Adipocyte (in vitro differentiated cells): ENCODE data around the gene E4F1.

ENCODE experiments used
- DNase-seq: peaks from one replicate; pipeline ENCODE4 v3.0.0-alpha.2; 2015; ENCODE audit warnings: low read depth
- H3K27me3 ChIP-seq: replicated peaks from 2 replicates; pipeline ENCODE4 v1.7.0; 2013; ENCODE audit warnings: mild to moderate bottlenecking, low read length, moderate library complexity; ENCODE audit not compliant: control insufficient read depth, insufficient read depth
- H3K36me3 ChIP-seq: 2 replicates; pipeline ENCODE4 v1.7.0; 2013; ENCODE audit warnings: low read length, mild to moderate bottlenecking, moderate library complexity; ENCODE audit not compliant: control insufficient read depth, insufficient read depth, severe bottlenecking
- H3K4me1 ChIP-seq: 2 replicates; pipeline ENCODE4 v1.7.0; 2013; ENCODE audit warnings: mild to moderate bottlenecking, low read length, moderate library complexity; ENCODE audit not compliant: control insufficient read depth, insufficient read depth
- H3K4me3 ChIP-seq: 2 replicates; pipeline ENCODE4 v1.7.0; 2013; ENCODE audit warnings: mild to moderate bottlenecking, low read length, moderate library complexity
- H3K9ac ChIP-seq: 2 replicates; pipeline ENCODE4 v1.7.0; 2013; ENCODE audit warnings: mild to moderate bottlenecking, low read length, moderate library complexity
- H3K9me3 ChIP-seq: 2 replicates; pipeline ENCODE4 v1.7.0; 2013; ENCODE audit warnings: mild to moderate bottlenecking, low read length, moderate library complexity; ENCODE audit not compliant: control insufficient read depth

E4F1 gene

GRCh38 chr16:2282262-2282661 lies 58.9 kb downstream of the E4F1 start:
- H3K9me3 ChIP-seq, result no peaks in the 10 kb centered on the region
- no peak for DNase-seq
- H3K4me3 ChIP-seq, result no peak overlapping the region
- no peak overlapping the region for H3K9ac ChIP-seq
- no peaks in the 10 kb centered on the region for H3K4me1 ChIP-seq
- no peaks in the 10 kb centered on the region for H3K36me3 ChIP-seq
- H3K27me3 ChIP-seq, result peaks cover 61% of the 10 kb centered on the region

GRCh38 chr16:2282866-2283555 lies 59.6 kb downstream of the E4F1 start:
- H3K27me3 ChIP-seq, result peaks cover 57% of the 10 kb centered on the region
- DNase-seq, result no peak
- no peaks in the 10 kb centered on the region for H3K9me3 ChIP-seq
- no peaks in the 10 kb centered on the region for H3K36me3 ChIP-seq
- no peaks in the 10 kb centered on the region for H3K4me1 ChIP-seq
- H3K4me3 ChIP-seq, result no peak overlapping the region
- H3K9ac ChIP-seq, result no peak overlapping the region

GRCh38 chr16:2284001-2284770 lies 60.8 kb downstream of the E4F1 start:
- no peak for DNase-seq
- Histone ChIP-seq H3K9ac (no peak overlapping the region), H3K27me3 (peaks cover 47% of the 10 kb centered on the region), H3K36me3 (no peaks in the 10 kb centered on the region), H3K4me1 (no peaks in the 10 kb centered on the region), H3K4me3 (no peak overlapping the region), H3K9me3 (no peaks in the 10 kb centered on the region)

GRCh38 chr16:2284797-2285576 lies 61.6 kb downstream of the E4F1 start:
- no peak overlapping the region for H3K4me3 ChIP-seq
- H3K9me3 ChIP-seq, result no peaks in the 10 kb centered on the region
- H3K4me1 ChIP-seq, result no peaks in the 10 kb centered on the region
- DNase-seq, result no peak
- H3K27me3 ChIP-seq, result peaks cover 41% of the 10 kb centered on the region
- H3K9ac ChIP-seq, result no peak overlapping the region
- H3K36me3 ChIP-seq, result no peaks in the 10 kb centered on the region
